ENCODE results near the gene KLHL17.

Gene KLHL17

Small RNA genes lying within 50 kb of the gene (small RNA-seq; reads per million reads assigned to genes)
- gene AL645608.3 (0 reads per million in 2 experiments), gene AL645608.4 (0 reads per million in 2 experiments)
